Calu3 (cell line): ENCODE measurements around the gene SSBP2. TPM values are rescaled to one million over a fixed set of nuclear protein-coding genes. Genes with fewer than 3 reads are reported as not detected.

Source experiments
- BruUV-seq: library from RNA; stranded (reverse); fragments of 400-500 nt; replicated peaks from 2 replicates; lab custom pipeline; 2021; lab: Mats Ljungman, UMichigan
- CTCF ChIA-PET: fragments of 300-600 bp; sonication (Branson Sonifier 250); formaldehyde crosslinking; loops from one replicate; lab custom pipeline; 2022; ENCODE audit warnings: antibody characterized with exemption; lab: Charles Lee
- DNase-seq: peaks from one replicate; pipeline ENCODE4 v3.0.0; 2022
- H3K27ac Mint-ChIP-seq: one replicate; pipeline ENCODE4 v1.8.0; 2022; ENCODE audit warnings: mixed read lengths; ENCODE audit not compliant: unreplicated experiment
- H3K27me3 Mint-ChIP-seq: one replicate; pipeline ENCODE4 v1.8.0; 2022; ENCODE audit warnings: mixed read lengths; ENCODE audit not compliant: unreplicated experiment
- H3K36me3 Mint-ChIP-seq: one replicate; pipeline ENCODE4 v1.8.0; 2022; ENCODE audit warnings: mild to moderate bottlenecking, moderate library complexity, mixed read lengths; ENCODE audit not compliant: insufficient read depth, unreplicated experiment
- H3K4me1 Mint-ChIP-seq: one replicate; pipeline ENCODE4 v1.8.0; 2022; ENCODE audit warnings: mild to moderate bottlenecking, low read depth, mixed read lengths; ENCODE audit not compliant: unreplicated experiment
- H3K4me3 Mint-ChIP-seq: one replicate; pipeline ENCODE4 v1.8.0; 2022; ENCODE audit warnings: mild to moderate bottlenecking, low read depth, moderate library complexity, mixed read lengths; ENCODE audit not compliant: unreplicated experiment
- H3K9me3 Mint-ChIP-seq: one replicate; pipeline ENCODE4 v1.8.0; 2022; ENCODE audit warnings: low read depth, mixed read lengths; ENCODE audit not compliant: unreplicated experiment
- CTCF ChIP-seq: fragments of 200-600 bp; IDR thresholded peaks from one replicate; pipeline ENCODE4 v1.8.0; 2022; ENCODE audit warnings: antibody characterized with exemption; ENCODE audit not compliant: unreplicated experiment
- intact Hi-C: fragments of 100-400 bp; cut with micrococcal nuclease; formaldehyde crosslinking; loops from one replicate; pipeline ENCODE4 v1.10.0; 2022; ENCODE audit not compliant: unreplicated experiment
- total RNA-seq: library from RNA; stranded (reverse); gene quantifications from 2 replicates; pipeline ENCODE4 v1.2.3, GENCODE V29; 2022

Gene SSBP2
- total RNA-seq, 1 experiment from 2014 or later, result 18.9 TPM

- Mint-ChIP-seq H3K9me3 (no peaks in the 10 kb centered on the region), H3K4me3 (peak overlapping the region; percentile 91), H3K36me3 (peaks cover 29% of the 10 kb centered on the region), H3K27ac (no peak overlapping the region), H3K27me3 (no peaks in the 10 kb centered on the region), H3K4me1 (peaks cover 27% of the 10 kb centered on the region)
- no TSS peak for BruUV-seq
- intact Hi-C loops, result loop anchor here (1.0 to 5.0 kb wide), 4 partner anchors 92 to 324 kb away; no protein-coding TSS in a partner anchor
- no peak for DNase-seq
- no peak for TF ChIP-seq CTCF
- CTCF ChIA-PET, result no interaction called here
Observed at GRCh38 chr5:81749192-81749560, 1.7 kb downstream of the SSBP2 start.

GRCh38 chr5:81748556-81748955 is 2.3 kb downstream of the SSBP2 start:
- peaks cover 27% of the 10 kb centered on the region for H3K4me1 Mint-ChIP-seq
- no peak for DNase-seq
- peaks cover 29% of the 10 kb centered on the region for H3K36me3 Mint-ChIP-seq
- CTCF ChIA-PET, result no interaction called here
- TF ChIP-seq CTCF, result no peak
- BruUV-seq, result no TSS peak
- H3K27me3 Mint-ChIP-seq, result no peaks in the 10 kb centered on the region
- H3K27ac Mint-ChIP-seq, result no peak overlapping the region
- no peaks in the 10 kb centered on the region for H3K9me3 Mint-ChIP-seq
- intact Hi-C loops, result loop anchor here (2.0 to 5.0 kb wide), 3 partner anchors 91 to 324 kb away; no protein-coding TSS in a partner anchor
- no peak overlapping the region for H3K4me3 Mint-ChIP-seq

- peaks cover 18% of the 10 kb centered on the region for H3K4me1 Mint-ChIP-seq
- H3K36me3 Mint-ChIP-seq, result peaks cover 27% of the 10 kb centered on the region
- no peak overlapping the region for H3K27ac Mint-ChIP-seq
- no TSS peak for BruUV-seq
- DNase-seq, result no peak
- intact Hi-C loops, result loop anchor here (5.0 kb wide), 1 partner anchor 90 kb away; no protein-coding TSS in a partner anchor
- H3K9me3 Mint-ChIP-seq, result no peaks in the 10 kb centered on the region
- TF ChIP-seq CTCF, result no peak
- H3K27me3 Mint-ChIP-seq, result no peaks in the 10 kb centered on the region
- CTCF ChIA-PET, result interaction anchor here (0.6 kb wide), 1 partner anchor 238 kb away, joined by 3 read pairs; no protein-coding TSS in a partner anchor
- no peak overlapping the region for H3K4me3 Mint-ChIP-seq
Observed at GRCh38 chr5:81747030-81747429, 3.9 kb downstream of the SSBP2 start.

GRCh38 chr5:81740758-81741157 is 10.1 kb downstream of the SSBP2 start:
- H3K27me3 Mint-ChIP-seq, result no peaks in the 10 kb centered on the region
- intact Hi-C loops, result no loop called here
- no peak for TF ChIP-seq CTCF
- CTCF ChIA-PET, result no interaction called here
- no peak overlapping the region for H3K27ac Mint-ChIP-seq
- peaks cover 7% of the 10 kb centered on the region for H3K4me1 Mint-ChIP-seq
- no peaks in the 10 kb centered on the region for H3K36me3 Mint-ChIP-seq
- H3K9me3 Mint-ChIP-seq, result no peaks in the 10 kb centered on the region
- DNase-seq, result no peak
- BruUV-seq, result no TSS peak
- H3K4me3 Mint-ChIP-seq, result no peak overlapping the region
